Measurements from ENCODE around the gene ABHD2. TPM values are rescaled to one million over a fixed set of nuclear protein-coding genes. Genes with fewer than 3 reads are reported as not detected.
"Not testable (repeated sequence)": the region's sequence is repeated elsewhere in the genome, so short reads cannot be mapped to it uniquely, and the experiment has no call there.

ABHD2 gene
- total RNA-seq, 1 experiment from 2014 or later = 25.7 TPM

- DNase-seq (ENCODE audit: low spot score) = no peak
Measured at GRCh38 chr15:89074402-89075012, 13.7 kb upstream of the ABHD2 start.

- DNase-seq (ENCODE audit: low spot score) = no peak
Measured at GRCh38 chr15:89075101-89075640, 13.1 kb upstream of the ABHD2 start.

GRCh38 chr15:89075846-89076245 lies 12.4 kb upstream of the ABHD2 start:
- no peak for DNase-seq (ENCODE audit: low spot score)

- DNase-seq (ENCODE audit: low spot score) = no peak
Measured at GRCh38 chr15:89077750-89078149, 10.5 kb upstream of the ABHD2 start.

- no peak for DNase-seq (ENCODE audit: low spot score)
Measured at GRCh38 chr15:89078851-89079810, 9.1 kb upstream of the ABHD2 start.

- no peak for DNase-seq (ENCODE audit: low spot score)
Measured at GRCh38 chr15:89081878-89082277, 6.4 kb upstream of the ABHD2 start.

- no peak for DNase-seq (ENCODE audit: low spot score)
Measured at GRCh38 chr15:89083246-89083645, 5.0 kb upstream of the ABHD2 start.

GRCh38 chr15:89085289-89085926 lies 2.8 kb upstream of the ABHD2 start:
- no peak for DNase-seq (ENCODE audit: low spot score)

GRCh38 chr15:89085933-89086332 lies 2.3 kb upstream of the ABHD2 start:
- not testable (repeated sequence) for DNase-seq (ENCODE audit: low spot score)

- not testable (repeated sequence) for DNase-seq (ENCODE audit: low spot score)
Measured at GRCh38 chr15:89086390-89086789, 1.9 kb upstream of the ABHD2 start.

GRCh38 chr15:89087161-89087829 lies 961 bp upstream of the ABHD2 start:
- DNase-seq (ENCODE audit: low spot score) = no peak

- DNase-seq (ENCODE audit: low spot score) = no peak
Measured at GRCh38 chr15:89088605-89089315, 504 bp downstream of the ABHD2 start.

- no peak for DNase-seq (ENCODE audit: low spot score)
Measured at GRCh38 chr15:89089316-89090230, 1.3 kb downstream of the ABHD2 start.

- DNase-seq (ENCODE audit: low spot score) = peak; percentile 86
Measured at GRCh38 chr15:89090791-89091626, 2.8 kb downstream of the ABHD2 start.

GRCh38 chr15:89091627-89092220 lies 3.5 kb downstream of the ABHD2 start:
- DNase-seq (ENCODE audit: low spot score) = no peak

- DNase-seq (ENCODE audit: low spot score) = no peak
Measured at GRCh38 chr15:89093509-89093908, 5.3 kb downstream of the ABHD2 start.

- no peak for DNase-seq (ENCODE audit: low spot score)
Measured at GRCh38 chr15:89095073-89095472, 6.8 kb downstream of the ABHD2 start.

- DNase-seq (ENCODE audit: low spot score) = no peak
Measured at GRCh38 chr15:89095556-89095955, 7.3 kb downstream of the ABHD2 start.

- no peak for DNase-seq (ENCODE audit: low spot score)
Measured at GRCh38 chr15:89096664-89097063, 8.4 kb downstream of the ABHD2 start.
